Mesendoderm (in vitro differentiated cells): Measurements from ENCODE around the gene MCF2L.
A peak's percentile ranks its signal among the peaks of the same experiment; 100 is the strongest.

Source experiments
- DNase-seq: peaks from one replicate; pipeline ENCODE4 v3.0.0; 2013
- H2AK5ac ChIP-seq: 2 replicates; pipeline ENCODE4 v1.6.1; 2013; ENCODE audit warnings: low read length, inconsistent platforms
- H2BK120ac ChIP-seq: 2 replicates; pipeline ENCODE4 v1.6.1; 2013; ENCODE audit warnings: low read depth, mild to moderate bottlenecking, low read length, moderate library complexity, mixed read lengths
- H2BK15ac ChIP-seq: replicated peaks from 2 replicates; pipeline ENCODE4 v1.6.1; 2013; ENCODE audit warnings: low read depth, mild to moderate bottlenecking, moderate library complexity
- H2BK5ac ChIP-seq: 2 replicates; pipeline ENCODE4 v1.6.1; 2013; ENCODE audit warnings: low read length, inconsistent platforms
- H3K18ac ChIP-seq: 2 replicates; pipeline ENCODE4 v1.6.1; 2013; ENCODE audit warnings: mild to moderate bottlenecking, low read length, mixed read lengths
- H3K23ac ChIP-seq: one replicate; pipeline ENCODE4 v1.6.1; 2013; ENCODE audit warnings: low read length
- H3K27ac ChIP-seq: 2 replicates; pipeline ENCODE4 v1.5.1; 2013; ENCODE audit warnings: low read depth, mild to moderate bottlenecking, inconsistent platforms, low read length, moderate library complexity
- H3K27me3 ChIP-seq: 2 replicates; pipeline ENCODE4 v1.6.1; 2013; ENCODE audit warnings: low read length, control low read depth, mild to moderate bottlenecking, inconsistent platforms; ENCODE audit not compliant: insufficient read depth, poor library complexity
- H3K36me3 ChIP-seq: 2 replicates; pipeline ENCODE4 v1.6.1; 2013; ENCODE audit warnings: low read length, inconsistent platforms; ENCODE audit not compliant: control insufficient read depth, insufficient read depth
- H3K4ac ChIP-seq: one replicate; pipeline ENCODE4 v1.6.1; 2013; ENCODE audit warnings: low read depth, mild to moderate bottlenecking, low read length, moderate library complexity
- H3K4me1 ChIP-seq: 2 replicates; pipeline ENCODE4 v1.6.1; 2013; ENCODE audit warnings: low read depth, low read length, inconsistent platforms; ENCODE audit not compliant: control insufficient read depth
- H3K4me2 ChIP-seq: 2 replicates; pipeline ENCODE4 v1.6.1; 2013; ENCODE audit warnings: low read length
- H3K4me3 ChIP-seq: 2 replicates; pipeline ENCODE4 v1.5.1; 2013; ENCODE audit warnings: mild to moderate bottlenecking, low read length
- H3K56ac ChIP-seq: one replicate; pipeline ENCODE4 v1.6.1; 2013; ENCODE audit warnings: low read length
- H3K79me1 ChIP-seq: 2 replicates; pipeline ENCODE4 v1.6.1; 2013; ENCODE audit warnings: low read length, inconsistent platforms
- H3K79me2 ChIP-seq: 2 replicates; pipeline ENCODE4 v1.6.1; 2013; ENCODE audit warnings: mild to moderate bottlenecking, low read length; ENCODE audit not compliant: control insufficient read depth, insufficient read depth
- H3K9ac ChIP-seq: 2 replicates; pipeline ENCODE4 v1.6.1; 2013; ENCODE audit warnings: low read length, inconsistent platforms
- H4K5ac ChIP-seq: one replicate; pipeline ENCODE4 v1.6.1; 2013; ENCODE audit warnings: low read length
- H4K8ac ChIP-seq: one replicate; pipeline ENCODE4 v1.6.1; 2013; ENCODE audit warnings: low read depth, mild to moderate bottlenecking, control low read depth, low read length, moderate library complexity
- WGBS: extraction: QIAGEN DNeasy Blood & Tissue Kit; methylation state at CpG from one replicate; pipeline ENCODE4 v1.1.7; 2013; ENCODE audit warnings: low lambda C conversion rate, missing lambda C conversion rate; ENCODE audit not compliant: insufficient coverage; ENCODE audit errors: extremely low coverage; 5-methylcytosine and 5-hydroxymethylcytosine counted together

The MCF2L gene

DNA sequence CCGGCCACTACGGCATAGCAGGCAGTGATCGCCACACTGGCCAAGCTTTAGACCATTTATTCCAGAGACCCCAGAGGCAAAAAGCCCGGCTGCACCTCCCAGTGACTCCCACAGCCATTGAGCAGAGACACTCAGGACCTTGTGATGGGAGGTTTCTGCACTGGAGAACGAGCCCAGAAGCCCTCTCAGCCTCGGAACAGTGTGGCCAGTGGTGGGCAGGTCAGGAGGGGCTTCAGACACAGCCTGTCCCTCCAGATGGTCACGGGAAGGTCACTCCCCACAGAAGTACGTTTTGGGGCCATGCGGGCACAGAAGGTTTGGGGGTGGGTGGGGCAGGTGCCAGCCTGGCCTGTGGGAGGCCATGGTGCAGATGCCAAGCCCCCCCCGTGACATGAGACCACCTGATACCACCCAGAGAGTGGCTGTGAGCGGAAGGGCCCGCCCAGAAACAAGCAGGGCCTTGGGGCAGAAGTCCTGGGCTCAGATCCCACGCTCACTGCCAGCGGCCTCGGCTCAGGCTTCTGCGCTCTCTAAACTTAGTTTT lies 153.0 kb downstream of the MCF2L start:
- H3K18ac ChIP-seq = no peak overlapping the region
- no peaks in the 10 kb centered on the region for H3K27me3 ChIP-seq
- H3K4me1 ChIP-seq = peaks cover 2% of the 10 kb centered on the region
- H3K79me2 ChIP-seq = no peaks in the 10 kb centered on the region
- no peak overlapping the region for H4K8ac ChIP-seq
- H3K56ac ChIP-seq = no peak overlapping the region
- no peak overlapping the region for H3K4me2 ChIP-seq
- WGBS = no CpG with 5 or more reads among the region's 16 CpGs
- no peak overlapping the region for H3K27ac ChIP-seq
- H4K5ac ChIP-seq = no peak overlapping the region
- H3K36me3 ChIP-seq = no peaks in the 10 kb centered on the region
- H2BK15ac ChIP-seq = no peak overlapping the region
- H3K79me1 ChIP-seq = no peaks in the 10 kb centered on the region
- H3K4me3 ChIP-seq = no peak overlapping the region
- no peak overlapping the region for H3K23ac ChIP-seq
- no peak overlapping the region for H2BK120ac ChIP-seq
- no peak overlapping the region for H3K9ac ChIP-seq
- DNase-seq = no peak
- H3K4ac ChIP-seq = no peak overlapping the region
- H2AK5ac ChIP-seq = no peak overlapping the region
- H2BK5ac ChIP-seq = no peak overlapping the region

DNA sequence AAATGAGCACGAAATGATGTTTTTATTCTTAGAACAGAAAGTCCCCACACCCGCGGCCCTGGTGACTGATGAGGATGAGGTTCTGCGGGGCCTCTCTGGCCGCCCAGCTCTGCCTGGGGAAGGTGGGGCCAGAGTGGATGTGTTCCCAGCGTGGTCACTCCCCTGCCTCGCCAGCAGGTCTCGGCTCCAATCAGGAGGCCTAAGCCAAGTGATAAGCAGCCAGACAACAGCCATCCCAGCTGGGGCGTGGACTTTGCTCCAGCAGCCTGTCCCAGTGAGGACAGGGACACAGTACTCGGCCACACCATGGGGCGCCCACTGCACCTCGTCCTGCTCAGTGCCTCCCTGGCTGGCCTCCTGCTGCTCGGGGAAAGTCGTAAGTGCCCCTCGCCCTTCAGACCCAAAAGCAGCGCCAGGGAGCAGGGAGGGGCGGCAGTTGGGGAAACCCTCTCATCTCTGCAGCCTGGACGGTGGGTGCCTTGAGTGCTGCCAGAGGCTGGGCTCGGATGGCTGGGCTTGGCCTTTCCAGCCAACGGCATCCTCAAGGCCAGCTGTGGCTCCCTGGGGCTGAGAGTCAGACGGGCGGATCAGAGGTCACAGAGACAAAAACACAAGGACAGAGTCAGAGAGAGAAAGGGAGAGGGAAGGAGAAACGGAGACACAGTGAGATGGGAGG lies 153.7 kb downstream of the MCF2L start, which contains the start of gene F10:
Gene F10, plus strand, starts transcription at position 250 of the 676 bp plus-strand sequence. Its CDS starts 57 bp downstream, at position 307.
- H3K18ac ChIP-seq = no peak within 1 kb of the TSS
- no peak within 1 kb of the TSS for H2BK15ac ChIP-seq
- no peak within 1 kb of the TSS for H2AK5ac ChIP-seq
- no peak within 1 kb of the TSS for H3K4me2 ChIP-seq
- H3K27me3 ChIP-seq = no peaks in the 10 kb centered on the region
- H3K4ac ChIP-seq = no peak within 1 kb of the TSS
- DNase-seq = peak; percentile 83
- peak within 1 kb of the TSS; percentile 32 for H3K9ac ChIP-seq
- no peaks in the 10 kb centered on the region for H3K79me2 ChIP-seq
- H3K79me1 ChIP-seq = no peaks in the 10 kb centered on the region
- no peaks in the 10 kb centered on the region for H3K36me3 ChIP-seq
- no peak within 1 kb of the TSS for H2BK120ac ChIP-seq
- peak within 1 kb of the TSS; percentile 66 for H3K23ac ChIP-seq
- peak within 1 kb of the TSS; percentile 78 for H3K56ac ChIP-seq
- H4K5ac ChIP-seq = no peak within 1 kb of the TSS
- no peak within 1 kb of the TSS for H4K8ac ChIP-seq
- H3K27ac ChIP-seq = no peak within 1 kb of the TSS
- no CpG with 5 or more reads among the region's 23 CpGs for WGBS
- no peak within 1 kb of the TSS for H3K4me3 ChIP-seq
- H3K4me1 ChIP-seq = peaks cover 2% of the 10 kb centered on the region
- H2BK5ac ChIP-seq = no peak within 1 kb of the TSS

GRCh38 chr13:113123226-113124201 lies 154.5 kb downstream of the MCF2L start:
- WGBS = no CpG with 5 or more reads among the region's 29 CpGs
- Histone ChIP-seq H2BK120ac (no peak overlapping the region), H3K79me1 (no peaks in the 10 kb centered on the region), H3K4me1 (peaks cover 2% of the 10 kb centered on the region), H3K4me3 (no peak overlapping the region), H3K4ac (no peak overlapping the region), H3K4me2 (no peak overlapping the region), H3K56ac (peak overlapping the region; percentile 78), H3K79me2 (no peaks in the 10 kb centered on the region), H3K27me3 (no peaks in the 10 kb centered on the region), H3K27ac (no peak overlapping the region), H3K9ac (peak overlapping the region; percentile 32), H3K36me3 (no peaks in the 10 kb centered on the region), H3K23ac (peak overlapping the region; percentile 45), H2BK5ac (no peak overlapping the region), H3K18ac (no peak overlapping the region), H4K5ac (no peak overlapping the region), H4K8ac (no peak overlapping the region), H2BK15ac (no peak overlapping the region), H2AK5ac (no peak overlapping the region)
- peak; percentile 34 for DNase-seq

GRCh38 chr13:113124211-113124970 lies 155.4 kb downstream of the MCF2L start:
- Histone ChIP-seq H3K4ac (no peak overlapping the region), H3K27me3 (no peaks in the 10 kb centered on the region), H2BK120ac (no peak overlapping the region), H2BK5ac (no peak overlapping the region), H2BK15ac (no peak overlapping the region), H3K27ac (no peak overlapping the region), H3K79me2 (no peaks in the 10 kb centered on the region), H2AK5ac (no peak overlapping the region), H3K4me2 (no peak overlapping the region), H3K79me1 (no peaks in the 10 kb centered on the region), H3K9ac (no peak overlapping the region), H3K23ac (no peak overlapping the region), H3K36me3 (no peaks in the 10 kb centered on the region), H3K56ac (no peak overlapping the region), H4K5ac (no peak overlapping the region), H3K18ac (no peak overlapping the region), H3K4me1 (peaks cover 7% of the 10 kb centered on the region), H3K4me3 (no peak overlapping the region), H4K8ac (no peak overlapping the region)
- no CpG with 5 or more reads among the region's 19 CpGs for WGBS
- no peak for DNase-seq

DNA sequence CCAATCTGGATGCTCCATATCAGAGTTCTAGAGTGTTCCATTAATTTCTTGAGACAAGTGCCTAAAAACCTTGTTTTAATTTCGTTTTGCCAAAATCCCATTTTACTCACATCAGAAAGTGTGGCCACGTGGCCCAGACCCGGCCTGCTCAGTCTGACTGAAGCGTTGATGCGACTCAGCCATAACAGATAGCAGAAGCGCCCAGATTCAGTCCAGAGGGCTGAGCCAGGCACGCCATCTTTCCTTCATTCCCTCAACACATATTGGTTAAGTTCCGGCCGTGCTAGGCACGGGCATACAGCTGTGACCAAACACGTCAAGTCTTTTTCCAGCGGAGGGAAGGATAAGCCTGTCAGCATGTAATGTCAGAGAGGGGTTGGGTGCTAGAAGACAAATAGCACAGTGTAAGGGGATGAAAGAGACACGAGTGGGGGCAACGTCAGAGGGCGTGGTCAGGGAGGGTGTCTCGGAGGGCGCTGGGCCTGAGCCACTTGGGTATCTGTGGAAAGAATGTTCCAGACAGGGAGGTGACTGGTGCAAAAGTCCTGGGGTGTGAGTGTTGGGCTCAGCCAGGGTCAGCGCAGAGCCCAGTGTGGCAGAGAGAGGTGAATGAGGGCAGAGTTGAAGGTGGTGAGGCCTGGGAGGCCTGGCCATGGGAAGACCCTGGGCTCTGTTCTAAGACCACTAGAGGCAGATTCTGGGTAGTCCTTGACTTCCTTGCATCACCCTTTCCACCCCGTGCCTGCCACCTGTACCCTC lies 156.7 kb downstream of the MCF2L start:
- Histone ChIP-seq H3K23ac (no peak overlapping the region), H3K4me3 (no peak overlapping the region), H3K9ac (no peak overlapping the region), H4K5ac (no peak overlapping the region), H3K79me2 (no peaks in the 10 kb centered on the region), H3K36me3 (no peaks in the 10 kb centered on the region), H3K27me3 (no peaks in the 10 kb centered on the region), H4K8ac (no peak overlapping the region), H2AK5ac (no peak overlapping the region), H3K27ac (no peak overlapping the region), H3K4me2 (no peak overlapping the region), H2BK5ac (no peak overlapping the region), H3K79me1 (no peaks in the 10 kb centered on the region), H3K4ac (no peak overlapping the region), H3K4me1 (peaks cover 7% of the 10 kb centered on the region), H3K56ac (no peak overlapping the region), H3K18ac (no peak overlapping the region), H2BK120ac (no peak overlapping the region), H2BK15ac (no peak overlapping the region)
- no peak for DNase-seq
- WGBS = no CpG with 5 or more reads among the region's 19 CpGs
